ENCODE data around the gene OAS3.

The OAS3 gene

GRCh38 chr12:112941528-112942335 is 3.5 kb downstream of the OAS3 start:
- TF ChIP-seq CTCF (IDR thresholded peaks at IDR 0.05) = no peak

GRCh38 chr12:112942572-112942971 is 4.3 kb downstream of the OAS3 start:
- TF ChIP-seq CTCF (IDR thresholded peaks at IDR 0.05) = no peak

GRCh38 chr12:112944024-112944690 is 5.9 kb downstream of the OAS3 start:
- TF ChIP-seq CTCF (IDR thresholded peaks at IDR 0.05) = no peak

GRCh38 chr12:112945515-112945914 is 7.2 kb downstream of the OAS3 start:
- no peak for TF ChIP-seq CTCF (IDR thresholded peaks at IDR 0.05)

- no peak for TF ChIP-seq CTCF (IDR thresholded peaks at IDR 0.05)
These were observed 8.1 kb downstream of the OAS3 start for GRCh38 chr12:112946236-112947000.

GRCh38 chr12:112947314-112947713 is 9.0 kb downstream of the OAS3 start:
- TF ChIP-seq CTCF (IDR thresholded peaks at IDR 0.05) = no peak

GRCh38 chr12:112947761-112948160 is 9.5 kb downstream of the OAS3 start:
- TF ChIP-seq CTCF (IDR thresholded peaks at IDR 0.05) = no peak
